CD14-positive monocyte (primary cell): ENCODE results near the gene HTR1D. TPM values are rescaled to one million over a fixed set of nuclear protein-coding genes. Genes with fewer than 3 reads are reported as not detected.

Experiments used
- DNase-seq, 3 donors: peaks; one replicate each; pipeline ENCODE4 v3.0.0-alpha.2; 2011 to 2022
- H2AFZ ChIP-seq: 2 replicates; pipeline ENCODE4 v1.6.0; 2012; ENCODE audit warnings: mild to moderate bottlenecking, low read depth, low read length, inconsistent platforms; ENCODE audit not compliant: insufficient read depth, poor library complexity, severe bottlenecking
- H3K27ac ChIP-seq, 2 donors: 1 replicate in 1 of 2; 2 replicates in 1 of 2; pipeline ENCODE4 v1.5.1; 2012 to 2013; ENCODE audit warnings: low read length in 2 of 2, control low read depth in 1 of 2, inconsistent platforms in 1 of 2, low read depth in 1 of 2, mild to moderate bottlenecking in 1 of 2
- H3K27me3 ChIP-seq, 2 donors: one replicate each; pipeline versions ENCODE4 v1.6.0 to v1.6.1; 2011 to 2013; ENCODE audit warnings: low read length in 2 of 2; ENCODE audit not compliant: control insufficient read depth in 2 of 2, insufficient read depth in 2 of 2
- H3K36me3 ChIP-seq, 2 donors: replicated peaks in 1 of 2; 1 replicate in 1 of 2; 2 replicates in 1 of 2; pipeline versions ENCODE4 v1.5.1 to v1.6.1; 2012 to 2013; ENCODE audit warnings: low read length in 2 of 2, control low read depth in 1 of 2, inconsistent platforms in 1 of 2, mild to moderate bottlenecking in 1 of 2; ENCODE audit not compliant: insufficient read depth in 2 of 2, control insufficient read depth in 1 of 2
- H3K4me1 ChIP-seq, 2 donors: 1 replicate in 1 of 2; 2 replicates in 1 of 2; pipeline versions ENCODE4 v1.5.1 to v1.6.1; 2012 to 2013; ENCODE audit warnings: low read length in 2 of 2, control low read depth in 1 of 2, inconsistent platforms in 1 of 2, mild to moderate bottlenecking in 1 of 2, moderate library complexity in 1 of 2; ENCODE audit not compliant: insufficient read depth in 2 of 2, control insufficient read depth in 1 of 2
- H3K4me2 ChIP-seq: replicated peaks from 2 replicates; pipeline ENCODE3; 2012; ENCODE audit warnings: low read length, moderate library complexity, mild to moderate bottlenecking; ENCODE audit not compliant: poor library complexity, severe bottlenecking; ENCODE audit errors: extremely low read depth
- H3K4me3 ChIP-seq, 3 experiments: fragments of 200-600 bp in 1 of 3; sonication (generic) in 1 of 3; replicated peaks in 1 of 3; 1 replicate in 2 of 3; 2 replicates in 1 of 3; pipeline ENCODE4 v1.5.1; 2011 to 2013; ENCODE audit warnings: low read length in 3 of 3, mild to moderate bottlenecking in 3 of 3, control low read depth in 2 of 3, low read depth in 2 of 3, inconsistent platforms in 1 of 3, moderate library complexity in 1 of 3
- H3K79me2 ChIP-seq: 2 replicates; pipeline ENCODE4 v1.6.0; 2012; ENCODE audit warnings: mild to moderate bottlenecking, control low read depth, inconsistent platforms, low read length, moderate library complexity; ENCODE audit not compliant: insufficient read depth
- H3K9ac ChIP-seq: 2 replicates; pipeline ENCODE4 v1.6.0; 2017; ENCODE audit warnings: low read length, mild to moderate bottlenecking; ENCODE audit not compliant: insufficient read depth, poor library complexity, severe bottlenecking
- H3K9me3 ChIP-seq, 2 donors: replicated peaks in 1 of 2; 1 replicate in 1 of 2; 2 replicates in 1 of 2; pipeline versions ENCODE4 v1.5.1 to v1.6.1; 2012 to 2013; ENCODE audit warnings: low read length in 2 of 2, control low read depth in 1 of 2; ENCODE audit not compliant: control insufficient read depth in 1 of 2, insufficient read depth in 1 of 2
- H4K20me1 ChIP-seq: 2 replicates; pipeline ENCODE4 v1.6.0; 2012; ENCODE audit warnings: mild to moderate bottlenecking, low read length, control low read depth, moderate library complexity; ENCODE audit not compliant: insufficient read depth
- H3K27ac Mint-ChIP-seq, 7 donors: one replicate each; pipeline ENCODE4 v1.8.0; 2020; ENCODE audit warnings: mild to moderate bottlenecking in 7 of 7, mixed read lengths in 7 of 7, moderate library complexity in 6 of 7, inconsistent platforms in 2 of 7
- H3K27me3 Mint-ChIP-seq, 3 donors: one replicate each; pipeline ENCODE4 v1.8.0; 2021 to 2022; ENCODE audit warnings: low read depth in 3 of 3, mild to moderate bottlenecking in 3 of 3, mixed read lengths in 3 of 3, moderate library complexity in 3 of 3, inconsistent platforms in 1 of 3
- H3K36me3 Mint-ChIP-seq, 2 donors: one replicate each; pipeline ENCODE4 v1.8.0; 2020; ENCODE audit warnings: mixed read lengths in 2 of 2, inconsistent platforms in 1 of 2, mild to moderate bottlenecking in 1 of 2
- H3K4me1 Mint-ChIP-seq: one replicate; pipeline ENCODE4 v1.8.0; 2020; ENCODE audit warnings: mild to moderate bottlenecking, mixed read lengths
- H3K4me3 Mint-ChIP-seq, 2 donors: one replicate each; pipeline ENCODE4 v1.8.0; 2020; ENCODE audit warnings: mild to moderate bottlenecking in 2 of 2, mixed read lengths in 2 of 2, moderate library complexity in 1 of 2
- H3K9me3 Mint-ChIP-seq, 7 donors: one replicate each; pipeline ENCODE4 v1.8.0; 2020 to 2022; ENCODE audit warnings: mixed read lengths in 7 of 7, mild to moderate bottlenecking in 6 of 7, moderate library complexity in 6 of 7, inconsistent platforms in 2 of 7
- CTCF ChIP-seq: fragments of 200-600 bp; IDR thresholded peaks from one replicate; pipeline ENCODE4 v1.8.0; 2022; ENCODE audit warnings: antibody characterized with exemption, mild to moderate bottlenecking
- WGBS: methylation state at CpG from one replicate; pipeline ENCODE4 v1.1.5; 2013; ENCODE audit warnings: missing lambda C conversion rate; ENCODE audit not compliant: insufficient coverage; 5-methylcytosine and 5-hydroxymethylcytosine counted together
- intact Hi-C, 2 donors: fragments of 100-400 bp; cut with micrococcal nuclease; formaldehyde crosslinking; loops; one replicate each; pipeline versions ENCODE4 v1.15.0 to v1.15.1; 2023
- polyA plus RNA-seq, 3 donors: library from polyadenylated mRNA; depleted of rRNA in 1 of 3; unstranded in 2 of 3; stranded (reverse) in 1 of 3; fragments of 300-500 nt in 2 of 3; fragments of >200 nt in 1 of 3; fragmentation: Illumina TruSeq in 2 of 3; gene quantifications; 1 replicate in 2 of 3; 2 replicates in 1 of 3; pipeline ENCODE4 v1.2.3, GENCODE V29; 2012 to 2021

Gene HTR1D
- polyA plus RNA-seq, 3 donors: not detected

GRCh38 chr1:23239638-23240295 is 22.5 kb upstream of the HTR1D start:
- Histone ChIP-seq H3K4me3 (no peak overlapping the region), H3K27ac (no peak overlapping the region), H3K9me3 (no peaks in the 10 kb centered on the region), H3K27me3 (no peaks in the 10 kb centered on the region), H3K4me1 (no peaks in the 10 kb centered on the region), H3K9ac (no peak overlapping the region), H2AFZ (no peak overlapping the region), H3K4me2 (no peak overlapping the region), H3K36me3 (no peaks in the 10 kb centered on the region), H3K79me2 (no peaks in the 10 kb centered on the region), H4K20me1 (no peaks in the 10 kb centered on the region)
- H3K27me3 Mint-ChIP-seq: peaks cover 0 to 6% (median 6%) of the 10 kb centered on the region in 3 donors
- H3K27ac Mint-ChIP-seq: no peak overlapping the region
- no peaks in the 10 kb centered on the region for H3K4me1 Mint-ChIP-seq
- no peaks in the 10 kb centered on the region for H3K36me3 Mint-ChIP-seq
- no peak overlapping the region for H3K4me3 Mint-ChIP-seq
- DNase-seq: no peak
- no peak for TF ChIP-seq CTCF
- WGBS: no CpG with 5 or more reads among the region's 5 CpGs
- intact Hi-C loops: no loop called here
- peaks cover 0 to 4% (median 0%) of the 10 kb centered on the region in 7 donors for H3K9me3 Mint-ChIP-seq

GRCh38 chr1:23238565-23238964 is 21.3 kb upstream of the HTR1D start:
- Histone ChIP-seq H3K27me3 (no peaks in the 10 kb centered on the region), H3K4me3 (no peak overlapping the region), H3K27ac (no peak overlapping the region), H4K20me1 (no peaks in the 10 kb centered on the region), H2AFZ (no peak overlapping the region), H3K36me3 (no peaks in the 10 kb centered on the region), H3K4me1 (no peaks in the 10 kb centered on the region), H3K9me3 (no peaks in the 10 kb centered on the region), H3K79me2 (no peaks in the 10 kb centered on the region), H3K4me2 (no peak overlapping the region), H3K9ac (no peak overlapping the region)
- H3K4me3 Mint-ChIP-seq: no peak overlapping the region
- peaks cover 0 to 8% (median 6%) of the 10 kb centered on the region in 3 donors for H3K27me3 Mint-ChIP-seq
- no peak for DNase-seq
- intact Hi-C loops: no loop called here
- no peaks in the 10 kb centered on the region for H3K36me3 Mint-ChIP-seq
- H3K27ac Mint-ChIP-seq: no peak overlapping the region
- WGBS: 76% methylated on average over 2 of the region's 2 CpGs
- no peaks in the 10 kb centered on the region for H3K4me1 Mint-ChIP-seq
- peaks cover 0 to 4% (median 0%) of the 10 kb centered on the region in 7 donors for H3K9me3 Mint-ChIP-seq
- no peak for TF ChIP-seq CTCF
